ENCODE measurements around the gene ARHGAP29. TPM values are rescaled to one million over a fixed set of nuclear protein-coding genes. Genes with fewer than 3 reads are reported as not detected.

Gene ARHGAP29
- total RNA-seq, 1 experiment from 2014 or later: 14.1 TPM

GRCh38 chr1:94234615-94235014 lies 2.8 kb downstream of the ARHGAP29 start:
- DNase-seq (ENCODE audit: low spot score): no peak

- DNase-seq (ENCODE audit: low spot score): no peak
Measured at GRCh38 chr1:94231746-94232145, 5.6 kb downstream of the ARHGAP29 start.

GRCh38 chr1:94230920-94231319 lies 6.5 kb downstream of the ARHGAP29 start:
- DNase-seq (ENCODE audit: low spot score): no peak

- DNase-seq (ENCODE audit: low spot score): no peak
Measured at GRCh38 chr1:94228640-94229375, 8.6 kb downstream of the ARHGAP29 start.

- DNase-seq (ENCODE audit: low spot score): no peak
Measured at GRCh38 chr1:94227624-94228023, 9.8 kb downstream of the ARHGAP29 start.

- DNase-seq (ENCODE audit: low spot score): no peak
Measured at GRCh38 chr1:94225845-94226244, 11.5 kb downstream of the ARHGAP29 start.

GRCh38 chr1:94218332-94218731 lies 19.1 kb downstream of the ARHGAP29 start:
- no peak for DNase-seq (ENCODE audit: low spot score)

- DNase-seq (ENCODE audit: low spot score): no peak
Measured at GRCh38 chr1:94215955-94216354, 21.4 kb downstream of the ARHGAP29 start.

GRCh38 chr1:94209982-94210381 lies 27.4 kb downstream of the ARHGAP29 start:
- no peak for DNase-seq (ENCODE audit: low spot score)

GRCh38 chr1:94209425-94209824 lies 28.0 kb downstream of the ARHGAP29 start:
- DNase-seq (ENCODE audit: low spot score): no peak

- no peak for DNase-seq (ENCODE audit: low spot score)
Measured at GRCh38 chr1:94207695-94208094, 29.7 kb downstream of the ARHGAP29 start.

GRCh38 chr1:94205639-94206038 lies 31.7 kb downstream of the ARHGAP29 start:
- DNase-seq (ENCODE audit: low spot score): no peak

GRCh38 chr1:94202241-94202640 lies 35.1 kb downstream of the ARHGAP29 start:
- no peak for DNase-seq (ENCODE audit: low spot score)

- DNase-seq (ENCODE audit: low spot score): no peak
Measured at GRCh38 chr1:94199398-94199797, 38.0 kb downstream of the ARHGAP29 start.

GRCh38 chr1:94194079-94194865 lies 43.1 kb downstream of the ARHGAP29 start:
- DNase-seq (ENCODE audit: low spot score): no peak

GRCh38 chr1:94193128-94193527 lies 44.3 kb downstream of the ARHGAP29 start:
- no peak for DNase-seq (ENCODE audit: low spot score)

GRCh38 chr1:94191216-94191615 lies 46.2 kb downstream of the ARHGAP29 start:
- DNase-seq (ENCODE audit: low spot score): no peak

- DNase-seq (ENCODE audit: low spot score): no peak
Measured at GRCh38 chr1:94186946-94187345, 50.4 kb downstream of the ARHGAP29 start.

GRCh38 chr1:94183197-94183815 lies 54.1 kb downstream of the ARHGAP29 start:
- no peak for DNase-seq (ENCODE audit: low spot score)

GRCh38 chr1:94182191-94182590 lies 55.2 kb downstream of the ARHGAP29 start:
- DNase-seq (ENCODE audit: low spot score): no peak

GRCh38 chr1:94180650-94181049 lies 56.7 kb downstream of the ARHGAP29 start:
- no peak for DNase-seq (ENCODE audit: low spot score)

- DNase-seq (ENCODE audit: low spot score): no peak
Measured at GRCh38 chr1:94178901-94179300, 58.5 kb downstream of the ARHGAP29 start.

- DNase-seq (ENCODE audit: low spot score): no peak
Measured at GRCh38 chr1:94169126-94169525, 68.3 kb downstream of the ARHGAP29 start.

Data from A172 (cell line).